Activated B cell treated with CpG ODN at 0.5 μM for 24 hours (primary cell): ENCODE measurements around the gene TAGLN2. TPM values are rescaled to one million over a fixed set of nuclear protein-coding genes. Genes with fewer than 3 reads are reported as not detected.

Experiments used
- ATAC-seq: fragments of 200-7000 bp; cut with Tn5 transposase; one replicate; pipeline ENCODE4 v1.10.0; 2021; ENCODE audit warnings: low read depth, mild to moderate bottlenecking, moderate library complexity
- CTCF ChIA-PET: fragments of 350-600 bp; sonication (Branson Sonifier 250); formaldehyde crosslinking; loops from one replicate; lab custom pipeline; 2021; ENCODE audit warnings: antibody characterized with exemption; lab: Charles Lee
- POLR2A ChIA-PET: fragments of 350-600 bp; sonication (Branson Sonifier 250); formaldehyde crosslinking; loops from one replicate; lab custom pipeline; 2021; ENCODE audit warnings: antibody characterized with exemption; lab: Charles Lee
- DNase-seq: peaks from one replicate; pipeline ENCODE4 v3.0.0; 2022
- H3K27ac Mint-ChIP-seq: one replicate; pipeline ENCODE4 v1.8.0; 2020; ENCODE audit warnings: mixed read lengths
- H3K27me3 Mint-ChIP-seq: one replicate; pipeline ENCODE4 v1.8.0; 2021; ENCODE audit warnings: mixed read lengths
- H3K36me3 Mint-ChIP-seq: one replicate; pipeline ENCODE4 v1.8.0; 2021; ENCODE audit warnings: low read depth, mixed read lengths
- H3K4me1 Mint-ChIP-seq: one replicate; pipeline ENCODE4 v1.8.0; 2021; ENCODE audit warnings: mixed read lengths
- H3K4me3 Mint-ChIP-seq: one replicate; pipeline ENCODE4 v1.8.0; 2020; ENCODE audit warnings: mild to moderate bottlenecking, mixed read lengths
- H3K9me3 Mint-ChIP-seq: one replicate; pipeline ENCODE4 v1.8.0; 2020; ENCODE audit warnings: mixed read lengths
- intact Hi-C: fragments of 100-400 bp; cut with micrococcal nuclease; formaldehyde crosslinking; loops from one replicate; pipeline ENCODE4 v1.15.1; 2024
- total RNA-seq: library from RNA; stranded (reverse); gene quantifications from 2 replicates; pipeline ENCODE4 v1.2.3, GENCODE V29; 2022
- TF ChIP-seq, protein P1 (sequence below): fragments of 200-600 bp; IDR thresholded peaks from one replicate; pipeline ENCODE4 v1.8.0; 2022; ENCODE audit warnings: antibody characterized with exemption, mild to moderate bottlenecking

The TAGLN2 gene
- total RNA-seq, 1 donor from 2014 or later: 327 TPM

- POLR2A ChIA-PET: interaction anchor here (0.8 to 1.5 kb wide), 2 partner anchors 12 to 13 kb away, joined by 3 to 4 read pairs; no protein-coding TSS in a partner anchor
- Mint-ChIP-seq H3K27ac (no peak overlapping the region), H3K4me1 (peaks cover 47% of the 10 kb centered on the region), H3K27me3 (peaks cover 4% of the 10 kb centered on the region), H3K4me3 (peak overlapping the region; percentile 25), H3K36me3 (no peaks in the 10 kb centered on the region), H3K9me3 (no peaks in the 10 kb centered on the region)
- intact Hi-C loops: loop anchor here (1.0 to 2.0 kb wide), 5 partner anchors 16 to 440 kb away; no protein-coding TSS in a partner anchor
- peak; percentile 89 for ATAC-seq
- TF ChIP-seq, protein P1, sequence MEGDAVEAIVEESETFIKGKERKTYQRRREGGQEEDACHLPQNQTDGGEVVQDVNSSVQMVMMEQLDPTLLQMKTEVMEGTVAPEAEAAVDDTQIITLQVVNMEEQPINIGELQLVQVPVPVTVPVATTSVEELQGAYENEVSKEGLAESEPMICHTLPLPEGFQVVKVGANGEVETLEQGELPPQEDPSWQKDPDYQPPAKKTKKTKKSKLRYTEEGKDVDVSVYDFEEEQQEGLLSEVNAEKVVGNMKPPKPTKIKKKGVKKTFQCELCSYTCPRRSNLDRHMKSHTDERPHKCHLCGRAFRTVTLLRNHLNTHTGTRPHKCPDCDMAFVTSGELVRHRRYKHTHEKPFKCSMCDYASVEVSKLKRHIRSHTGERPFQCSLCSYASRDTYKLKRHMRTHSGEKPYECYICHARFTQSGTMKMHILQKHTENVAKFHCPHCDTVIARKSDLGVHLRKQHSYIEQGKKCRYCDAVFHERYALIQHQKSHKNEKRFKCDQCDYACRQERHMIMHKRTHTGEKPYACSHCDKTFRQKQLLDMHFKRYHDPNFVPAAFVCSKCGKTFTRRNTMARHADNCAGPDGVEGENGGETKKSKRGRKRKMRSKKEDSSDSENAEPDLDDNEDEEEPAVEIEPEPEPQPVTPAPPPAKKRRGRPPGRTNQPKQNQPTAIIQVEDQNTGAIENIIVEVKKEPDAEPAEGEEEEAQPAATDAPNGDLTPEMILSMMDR: peak; percentile 91
- CTCF ChIA-PET: interaction anchor here (1.6 to 7.6 kb wide), 2 partner anchors 29 to 70 kb away, joined by 3 to 76 read pairs; no protein-coding TSS in a partner anchor
- peak; percentile 86 for DNase-seq
Observed at GRCh38 chr1:159936273-159936904, 11.1 kb upstream of the TAGLN2 start.

GRCh38 chr1:159935719-159936272 lies 10.5 kb upstream of the TAGLN2 start:
- TF ChIP-seq, protein P1: no peak
- ATAC-seq: no peak
- intact Hi-C loops: loop anchor here (1.0 to 2.0 kb wide), 5 partner anchors 15 to 441 kb away; no protein-coding TSS in a partner anchor
- Mint-ChIP-seq H3K27ac (no peak overlapping the region), H3K27me3 (peaks cover 4% of the 10 kb centered on the region), H3K4me3 (no peak overlapping the region), H3K9me3 (no peaks in the 10 kb centered on the region), H3K36me3 (no peaks in the 10 kb centered on the region), H3K4me1 (peaks cover 47% of the 10 kb centered on the region)
- ChIA-PET CTCF (interaction anchor here (0.7 to 7.6 kb wide), 4 partner anchors 10 to 74 kb away, joined by 3 to 76 read pairs (median 4); no protein-coding TSS in a partner anchor), POLR2A (interaction anchor here (1.5 kb wide), 1 partner anchor 13 kb away, joined by 4 read pairs; no protein-coding TSS in a partner anchor)
- DNase-seq: no peak

DNA sequence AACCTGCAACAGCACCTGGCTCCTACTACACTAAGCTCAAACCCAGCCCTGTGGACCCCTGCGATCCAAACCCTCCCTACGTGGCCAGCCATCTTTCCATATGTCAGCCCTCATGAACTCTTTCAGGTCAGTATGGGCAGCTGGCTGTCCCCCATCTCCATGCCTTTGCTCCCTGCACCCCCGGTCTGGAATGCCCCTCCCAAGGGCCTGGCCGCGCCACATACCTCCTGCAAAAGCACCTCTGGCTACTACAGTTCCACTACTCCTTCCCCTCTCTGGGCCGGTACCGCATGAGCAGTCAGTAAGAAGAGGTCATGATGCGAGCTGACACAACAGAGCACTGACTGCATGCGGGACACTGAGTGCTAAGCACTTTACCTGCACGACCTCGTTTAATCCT lies 10.0 kb upstream of the TAGLN2 start:
- H3K4me3 Mint-ChIP-seq: no peak overlapping the region
- peaks cover 46% of the 10 kb centered on the region for H3K4me1 Mint-ChIP-seq
- TF ChIP-seq, protein P1: no peak
- CTCF ChIA-PET: interaction anchor here (0.7 to 7.6 kb wide), 4 partner anchors 9 to 74 kb away, joined by 3 to 76 read pairs (median 4); no protein-coding TSS in a partner anchor
- DNase-seq (no peak), ATAC-seq (no peak)
- no peak overlapping the region for H3K27ac Mint-ChIP-seq
- intact Hi-C loops: no loop called here
- POLR2A ChIA-PET: interaction anchor here (3.3 kb wide), 1 partner anchor 11 kb away, joined by 16 read pairs; the partner anchor contains the start of gene TAGLN2
- H3K36me3 Mint-ChIP-seq: no peaks in the 10 kb centered on the region
- peaks cover 4% of the 10 kb centered on the region for H3K27me3 Mint-ChIP-seq
- no peaks in the 10 kb centered on the region for H3K9me3 Mint-ChIP-seq

DNA sequence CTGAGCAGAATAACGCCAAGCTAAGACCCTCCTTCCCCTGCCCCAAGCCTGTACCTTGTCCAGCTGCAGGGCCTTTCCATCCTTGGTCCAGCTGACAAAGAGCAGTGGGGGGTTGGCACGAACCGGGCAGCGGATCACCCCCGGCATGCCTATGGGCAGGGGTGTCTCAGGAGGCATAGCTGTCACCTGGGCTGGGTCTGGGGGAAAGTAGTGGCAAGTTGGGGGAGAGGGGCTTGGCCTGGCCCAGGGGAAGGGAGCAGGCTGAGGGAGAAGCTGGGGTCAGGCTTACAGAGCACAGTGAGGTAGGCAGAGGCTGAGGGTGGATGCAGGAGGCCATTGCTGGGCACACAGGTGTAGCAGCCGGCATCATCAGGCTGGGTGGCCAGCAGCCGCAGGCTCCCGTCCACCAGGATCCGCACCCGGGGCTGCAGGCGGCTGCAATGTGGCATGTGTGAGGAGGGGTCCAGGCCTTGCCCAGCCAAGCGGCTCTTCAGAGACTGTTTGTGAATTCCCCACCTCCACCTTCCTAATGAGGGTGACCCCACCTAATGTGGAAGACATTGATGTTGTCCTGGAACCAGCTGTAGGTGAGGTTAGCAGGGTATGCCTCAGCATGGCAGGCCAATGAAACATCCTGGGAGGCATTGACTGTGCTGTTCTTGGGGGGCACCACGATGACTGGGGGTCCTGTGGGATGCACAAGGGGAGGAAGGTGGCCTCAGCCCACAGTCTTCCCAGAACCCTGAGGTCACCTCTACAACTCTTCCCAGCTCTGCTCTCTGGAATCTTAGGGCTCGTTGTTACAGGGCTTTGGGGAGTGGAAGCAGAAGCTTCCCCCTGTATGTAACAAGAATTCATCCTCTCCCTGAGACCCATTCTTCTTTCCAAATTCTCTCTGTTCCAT lies 9.1 kb upstream of the TAGLN2 start:
- H3K27ac Mint-ChIP-seq: no peak overlapping the region
- peaks cover 41% of the 10 kb centered on the region for H3K4me1 Mint-ChIP-seq
- no peaks in the 10 kb centered on the region for H3K36me3 Mint-ChIP-seq
- ChIA-PET CTCF (interaction anchor here (1.8 to 7.6 kb wide), 3 partner anchors 65 to 73 kb away, joined by 4 to 76 read pairs (median 7); no protein-coding TSS in a partner anchor), POLR2A (interaction anchor here (3.3 kb wide), 1 partner anchor 10 kb away, joined by 16 read pairs; the partner anchor contains the start of gene TAGLN2)
- no peaks in the 10 kb centered on the region for H3K9me3 Mint-ChIP-seq
- H3K27me3 Mint-ChIP-seq: peaks cover 4% of the 10 kb centered on the region
- TF ChIP-seq, protein P1: no peak
- no peak overlapping the region for H3K4me3 Mint-ChIP-seq
- DNase-seq (no peak), ATAC-seq (no peak)
- intact Hi-C loops: no loop called here
